Activated CD4-positive, CD25-positive, alpha-beta regulatory T cell (primary cell): ENCODE results near the gene UBE3B.
A peak's percentile ranks its signal among the peaks of the same experiment; 100 is the strongest.

Experiments used
- DNase-seq, 4 experiments: peaks; one replicate each; lab custom pipeline; 2025; lab: John Stamatoyannopoulos, UW

Gene UBE3B

GRCh38 chr12:109495012-109495411 lies 17.6 kb downstream of the UBE3B start:
- DNase-seq: no peak

DNA sequence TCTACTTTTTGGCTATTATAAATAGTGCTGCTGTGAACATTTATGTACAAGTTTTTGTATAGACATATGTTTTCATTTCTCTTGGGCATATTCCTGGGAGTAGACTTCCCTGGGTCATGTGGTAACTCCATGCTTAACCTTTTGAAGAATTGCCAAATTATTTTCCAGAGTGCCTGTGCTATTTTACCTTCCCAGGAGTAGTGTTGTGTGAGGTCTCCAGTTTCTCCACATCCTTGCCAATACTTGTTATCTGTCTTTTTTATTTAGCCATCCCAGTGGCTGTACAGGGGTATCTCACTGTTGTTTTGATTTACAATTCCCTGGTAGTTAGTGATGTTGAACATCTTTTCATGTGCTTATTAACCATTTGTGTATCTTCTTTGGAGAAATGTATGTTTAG lies 18.9 kb downstream of the UBE3B start:
- no peak for DNase-seq

DNA sequence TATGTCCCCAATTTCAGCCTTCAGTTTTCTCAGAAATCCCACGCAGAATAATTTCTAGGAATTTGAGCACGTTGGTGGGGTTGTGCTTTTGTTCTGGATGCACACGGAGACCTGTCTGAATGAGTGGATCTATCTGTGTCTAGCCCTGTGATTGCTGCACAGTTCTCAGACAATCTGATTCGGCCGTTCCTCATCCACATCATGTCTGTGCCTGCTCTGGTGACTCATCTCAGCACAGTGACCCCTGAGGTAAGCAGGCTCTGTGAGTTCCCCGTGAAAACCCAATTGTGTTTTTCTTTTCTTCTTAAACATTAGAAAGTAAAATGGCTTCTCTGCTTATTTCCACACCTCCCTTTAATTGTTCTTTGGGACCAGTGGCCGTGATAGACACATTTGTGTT lies 20.2 kb downstream of the UBE3B start:
- DNase-seq: no peak

DNA sequence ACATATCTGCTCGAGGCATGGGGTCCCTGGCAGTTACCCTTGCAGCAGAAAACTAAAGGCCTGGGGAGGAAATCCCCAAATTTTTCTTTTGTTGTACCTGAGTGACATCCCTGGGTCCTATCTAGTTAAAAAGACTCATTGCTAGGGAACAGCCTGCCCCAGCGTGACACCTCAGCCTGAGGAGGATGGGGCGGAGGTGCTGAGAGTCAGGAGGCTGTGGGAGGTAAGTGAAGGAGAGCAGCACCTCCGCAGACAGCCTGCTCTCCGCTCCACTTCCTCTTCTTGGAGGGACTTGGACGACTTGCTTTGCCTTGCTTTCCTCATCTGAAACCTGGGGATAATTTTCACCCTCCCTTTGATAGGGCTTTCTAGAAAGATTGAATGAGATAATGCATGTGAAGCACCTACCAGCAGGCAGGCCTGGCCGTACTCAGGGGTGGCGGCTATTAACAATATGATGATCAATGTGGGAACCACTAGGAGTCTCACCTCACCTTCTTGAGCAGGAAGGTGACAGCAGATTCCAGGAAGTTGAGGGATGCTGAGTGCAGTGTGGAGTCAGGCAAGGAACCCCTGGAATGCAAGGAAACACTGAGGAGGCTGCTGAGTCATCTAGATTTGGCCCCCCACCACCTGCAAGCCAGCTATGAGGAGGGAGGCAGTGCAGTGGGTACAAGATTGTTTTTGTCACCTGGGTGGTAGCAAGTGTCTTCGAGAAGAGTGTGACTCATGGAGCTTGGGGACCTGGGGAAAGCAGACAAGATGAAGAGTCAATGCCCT lies 23.2 kb downstream of the UBE3B start:
- DNase-seq: no peak

GRCh38 chr12:109501299-109501698 lies 23.9 kb downstream of the UBE3B start:
- DNase-seq: no peak

DNA sequence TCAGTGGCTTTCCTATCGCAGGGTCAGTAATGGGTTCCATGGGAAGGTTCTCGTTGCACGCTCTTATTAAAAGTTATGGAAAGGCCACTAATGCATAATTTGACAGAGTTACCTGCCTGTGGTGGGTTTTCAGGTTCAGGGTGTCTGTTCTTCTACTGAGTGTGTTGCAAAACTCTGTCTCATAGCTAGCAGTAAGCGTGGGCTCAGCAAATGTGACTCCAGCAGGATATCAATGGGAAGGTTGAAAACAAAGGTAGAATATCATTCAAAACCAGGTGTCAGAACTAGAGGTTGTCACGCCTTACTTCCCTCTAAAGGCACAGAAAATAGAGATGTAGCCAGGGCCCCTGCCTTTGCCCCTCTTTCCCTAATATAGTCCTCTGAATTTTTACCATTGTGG lies 24.9 kb downstream of the UBE3B start:
- DNase-seq: no peak

DNA sequence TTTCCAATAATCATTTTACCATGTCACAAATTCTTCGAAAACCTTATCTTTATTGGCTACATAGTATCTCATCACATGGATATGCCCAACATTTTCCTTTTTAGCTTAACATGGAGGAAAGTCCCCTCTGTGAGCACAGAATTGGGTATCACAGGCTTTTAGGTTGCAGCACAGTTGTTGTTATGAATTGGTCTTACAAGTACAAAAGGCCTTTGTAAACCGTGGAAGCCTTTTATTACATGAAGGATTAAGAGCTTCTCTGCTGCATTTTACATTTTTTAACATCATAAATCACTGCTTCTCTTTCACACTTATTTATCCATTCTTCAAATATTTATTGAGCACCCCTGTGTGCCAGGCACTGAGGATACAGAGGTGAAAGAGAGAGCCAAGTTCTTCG lies 26.2 kb downstream of the UBE3B start:
- no peak for DNase-seq

- DNase-seq: no peak
Observed at GRCh38 chr12:109504068-109504467, 26.6 kb downstream of the UBE3B start.

DNA sequence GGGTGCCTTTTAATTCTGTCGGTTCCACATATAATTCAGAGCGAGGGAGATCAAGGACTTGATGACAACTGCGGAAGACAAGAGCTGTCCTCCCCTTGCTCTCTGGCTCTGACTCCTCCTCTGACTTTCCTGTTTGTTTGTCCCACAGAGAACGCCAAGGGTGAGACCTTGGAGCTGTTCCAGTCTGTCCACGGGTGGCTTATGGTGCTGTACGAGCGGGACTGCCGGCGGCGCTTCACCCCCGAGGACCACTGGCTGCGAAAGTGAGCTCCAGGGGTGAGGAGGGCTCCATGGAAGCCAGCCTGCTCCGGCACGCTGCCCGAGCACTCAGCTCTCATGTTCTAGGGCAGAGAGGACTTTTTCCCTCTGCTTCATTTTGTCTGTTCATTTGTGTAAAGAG lies 32.8 kb downstream of the UBE3B start:
- no peak for DNase-seq

GRCh38 chr12:109512608-109513007 lies 35.2 kb downstream of the UBE3B start:
- DNase-seq: no peak

DNA sequence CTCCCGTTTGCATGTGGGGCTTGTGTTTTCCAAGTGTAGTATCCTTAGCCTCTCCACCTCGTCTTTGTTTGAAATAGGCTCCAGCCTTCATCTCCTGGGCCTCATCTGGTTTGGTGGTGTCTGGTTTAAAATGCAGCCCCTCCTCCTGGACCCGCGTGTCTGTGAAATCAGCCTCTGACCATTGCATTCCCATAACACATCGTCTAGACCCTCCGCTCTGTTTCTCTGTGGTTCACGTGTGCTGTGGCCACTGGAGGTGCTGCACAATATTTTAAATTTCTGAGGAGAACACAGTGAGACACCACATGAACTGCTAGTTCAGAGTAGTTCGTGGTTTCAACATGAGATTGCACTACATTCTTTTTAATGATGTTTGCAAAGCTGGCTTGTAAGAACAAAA lies 35.6 kb downstream of the UBE3B start:
- no peak for DNase-seq

- DNase-seq: no peak
Observed at GRCh38 chr12:109513977-109514376, 36.5 kb downstream of the UBE3B start.

GRCh38 chr12:109517619-109518018 lies 40.2 kb downstream of the UBE3B start:
- DNase-seq: no peak

GRCh38 chr12:109518820-109519665 lies 41.6 kb downstream of the UBE3B start:
- DNase-seq: peak in 3 of 4 experiments; percentile 10 to 23 (median 16)

DNA sequence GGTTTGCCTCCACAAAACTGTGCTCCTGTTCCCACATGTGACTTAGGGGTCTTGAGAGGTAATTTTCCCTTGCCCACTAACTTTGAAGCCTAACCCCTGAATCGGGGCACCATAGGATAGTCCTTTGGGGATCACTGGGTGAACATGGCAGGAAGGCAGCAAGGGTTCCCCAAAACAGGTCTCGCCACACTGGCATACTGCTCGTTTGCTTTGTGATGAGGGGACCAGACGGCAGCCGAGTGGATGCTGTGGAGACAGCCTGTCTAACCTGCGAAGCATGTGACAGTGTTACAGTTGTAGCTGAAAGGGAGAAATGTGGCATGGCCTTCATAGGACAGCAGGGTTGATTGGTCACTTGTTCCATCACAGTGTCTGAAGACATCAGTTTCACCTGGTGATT lies 42.4 kb downstream of the UBE3B start:
- no peak for DNase-seq

GRCh38 chr12:109521831-109522230 lies 44.4 kb downstream of the UBE3B start:
- DNase-seq: no peak

DNA sequence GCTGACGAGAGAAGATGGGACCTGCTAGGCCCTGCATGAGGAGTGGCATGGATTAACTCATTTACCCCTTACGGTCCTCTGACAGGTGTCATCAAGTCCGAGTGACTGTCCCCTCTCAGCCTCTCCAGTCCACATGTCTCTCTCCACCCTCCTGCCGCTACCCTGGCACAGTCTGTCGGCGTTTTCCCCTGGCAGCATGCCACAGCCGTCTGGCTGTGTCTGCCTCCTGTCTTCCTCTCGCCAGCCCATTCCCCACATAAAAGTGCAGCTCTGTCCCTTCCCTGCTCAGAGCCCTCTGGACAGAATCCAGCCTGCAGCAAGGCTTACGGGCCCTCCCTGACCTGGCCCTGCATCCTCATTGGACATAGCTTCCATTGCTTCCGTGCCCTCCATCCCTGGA lies 45.6 kb downstream of the UBE3B start:
- no peak for DNase-seq

- no peak for DNase-seq
Observed at GRCh38 chr12:109523504-109523903, 46.1 kb downstream of the UBE3B start.

- no peak for DNase-seq
Observed at GRCh38 chr12:109524466-109525278, 47.2 kb downstream of the UBE3B start.

DNA sequence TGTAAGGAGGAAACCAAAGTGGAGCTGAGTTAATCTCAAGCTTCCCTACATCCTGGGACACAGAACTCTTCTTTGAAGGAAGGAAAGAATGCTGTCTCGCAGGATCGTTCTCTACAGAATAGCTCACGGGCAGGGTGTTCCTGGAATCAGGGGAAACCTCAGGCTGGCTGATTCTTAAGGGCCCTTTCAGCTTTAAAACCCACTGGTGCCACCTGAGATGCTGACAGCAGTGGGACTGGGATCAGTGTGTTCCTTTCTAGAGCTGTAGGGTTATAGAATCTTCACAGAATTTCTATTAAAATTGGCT lies 47.8 kb downstream of the UBE3B start:
- DNase-seq: no peak

DNA sequence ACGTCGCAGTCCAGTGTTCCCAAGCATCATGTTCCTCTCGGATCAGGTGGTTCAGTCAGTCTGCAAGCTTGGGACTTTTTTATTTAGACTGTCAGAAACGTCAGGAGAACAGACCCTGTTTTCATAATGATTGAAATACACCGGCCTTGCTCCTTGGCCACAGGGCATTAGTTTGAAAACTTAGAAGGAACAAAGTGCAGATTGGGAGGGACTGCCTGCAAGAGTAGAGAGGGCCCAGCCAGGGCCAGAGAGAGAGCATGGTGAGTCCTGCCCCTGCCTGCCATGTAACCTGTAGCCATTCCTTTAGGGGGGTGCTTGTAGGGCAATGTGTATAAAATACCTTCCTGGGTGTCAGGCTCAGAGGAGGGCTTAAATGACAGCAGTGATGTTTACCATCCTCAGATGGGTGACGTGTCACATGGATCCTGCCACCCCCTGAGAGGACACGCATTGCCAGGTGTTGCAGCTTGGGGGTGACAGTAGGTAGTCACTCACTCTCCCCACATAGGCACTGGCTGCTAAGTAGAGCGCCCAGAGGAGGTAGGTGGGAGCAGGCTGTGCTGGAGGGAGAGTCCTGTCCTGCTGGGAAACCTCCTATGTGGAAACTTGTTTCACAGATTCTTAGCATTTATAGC lies 50.2 kb downstream of the UBE3B start:
- no peak for DNase-seq
